NCI-H2227 (cell line): ENCODE data around the gene EIF2S3.

Source experiments
- DNase-seq: peaks from one replicate; lab custom pipeline; 2025; ENCODE audit not compliant: unreplicated experiment; lab: John Stamatoyannopoulos, UW

EIF2S3 gene

DNA sequence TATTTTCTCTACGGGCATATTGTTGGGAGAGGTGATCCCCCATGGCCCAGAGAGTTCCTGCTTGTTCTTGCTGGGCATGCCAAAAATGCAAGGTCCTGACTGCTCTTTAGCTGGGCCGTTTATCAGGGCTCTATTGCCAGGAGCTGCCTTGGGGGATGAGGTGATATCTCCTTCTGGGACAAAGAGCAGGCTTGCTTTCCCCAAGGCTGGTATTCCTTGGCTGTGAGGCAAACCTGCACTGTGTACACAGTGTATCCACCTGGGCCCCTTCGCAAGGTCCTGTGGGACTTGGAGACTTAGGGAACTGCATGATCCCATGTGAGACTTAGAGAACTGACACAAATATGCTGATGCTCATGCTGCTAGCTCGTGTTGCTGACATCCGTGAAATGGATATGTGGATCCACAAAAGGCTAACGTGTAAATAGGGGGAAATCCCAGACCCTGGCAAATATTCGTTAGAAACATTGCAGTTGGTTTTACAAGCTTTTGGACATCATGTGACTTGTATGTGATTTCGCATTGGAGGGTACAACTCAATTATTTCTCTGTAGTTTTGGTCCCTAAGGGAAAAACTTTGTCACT is 70.4 kb downstream of the EIF2S3 start:
- DNase-seq: no peak
